DOHH2 (cell line): ENCODE measurements around the gene RYR2.

Experiments
- H3F3A ChIP-seq: fragments of 200-600 bp; sonication (generic), shearing (Covaris generic); 2 replicates; pipeline ENCODE4 v1.6.0; 2016; ENCODE audit warnings: antibody characterized with exemption, mild to moderate bottlenecking; ENCODE audit not compliant: control insufficient read depth, insufficient read depth
- H3K27ac ChIP-seq: fragments of 200-600 bp; sonication (generic); 2 replicates; pipeline ENCODE4 v1.5.1; 2014; ENCODE audit warnings: low read depth, mild to moderate bottlenecking, low read length, moderate library complexity
- H3K27me3 ChIP-seq: fragments of 200-600 bp; sonication (generic); 2 replicates; pipeline ENCODE4 v1.6.1; 2014; ENCODE audit warnings: mild to moderate bottlenecking, low read length, mixed read lengths; ENCODE audit not compliant: control insufficient read depth
- H3K36me3 ChIP-seq: fragments of 200-600 bp; sonication (generic); 2 replicates; pipeline ENCODE4 v1.6.1; 2014; ENCODE audit warnings: mild to moderate bottlenecking, low read length, moderate library complexity, mixed read lengths; ENCODE audit not compliant: control insufficient read depth
- H3K4me1 ChIP-seq: fragments of 200-600 bp; sonication (generic); 2 replicates; pipeline ENCODE4 v1.6.1; 2014; ENCODE audit warnings: mild to moderate bottlenecking, low read length, mixed read lengths; ENCODE audit not compliant: control insufficient read depth
- H3K4me2 ChIP-seq: fragments of 200-600 bp; sonication (generic); 2 replicates; pipeline ENCODE4 v1.6.0; 2014; ENCODE audit warnings: mild to moderate bottlenecking, low read length, moderate library complexity
- H3K4me3 ChIP-seq: fragments of 200-600 bp; sonication (generic); 2 replicates; pipeline ENCODE4 v1.5.1; 2014; ENCODE audit warnings: mild to moderate bottlenecking, low read length, mixed read lengths
- H3K79me2 ChIP-seq: fragments of 200-600 bp; sonication (generic); 2 replicates; pipeline ENCODE4 v1.6.1; 2014; ENCODE audit warnings: mild to moderate bottlenecking, low read length, mixed read lengths; ENCODE audit not compliant: control insufficient read depth
- H3K9me2 ChIP-seq: fragments of 200-600 bp; sonication (generic); replicated peaks from 2 replicates; pipeline ENCODE4 v1.6.1; 2014; ENCODE audit warnings: mild to moderate bottlenecking, low read length, mixed read lengths; ENCODE audit not compliant: control insufficient read depth
- H3K9me3 ChIP-seq: fragments of 200-600 bp; sonication (generic); 2 replicates; pipeline ENCODE4 v1.6.1; 2014; ENCODE audit warnings: antibody characterized with exemption, low read length, mixed read lengths; ENCODE audit not compliant: control insufficient read depth, insufficient read depth
- H4K20me1 ChIP-seq: fragments of 200-600 bp; sonication (generic); 2 replicates; pipeline ENCODE4 v1.6.0; 2014; ENCODE audit warnings: low read depth, mild to moderate bottlenecking, antibody characterized with exemption, low read length, moderate library complexity; ENCODE audit not compliant: control insufficient read depth, insufficient read depth
- EZH2phosphoT487 ChIP-seq: fragments of 200-600 bp; sonication (generic); IDR thresholded peaks from 2 replicates; pipeline ENCODE4 v1.6.1; 2017; ENCODE audit warnings: borderline replicate concordance, mild to moderate bottlenecking, antibody characterized with exemption, low read length, moderate library complexity, mixed read lengths
- TF ChIP-seq, protein P1 (sequence below): fragments of 200-600 bp; sonication (generic); IDR thresholded peaks from one replicate; pipeline ENCODE4 v1.5.1; 2014; ENCODE audit warnings: antibody characterized with exemption, mild to moderate bottlenecking, low read depth, low read length; ENCODE audit not compliant: poor library complexity, severe bottlenecking

The RYR2 gene

DNA sequence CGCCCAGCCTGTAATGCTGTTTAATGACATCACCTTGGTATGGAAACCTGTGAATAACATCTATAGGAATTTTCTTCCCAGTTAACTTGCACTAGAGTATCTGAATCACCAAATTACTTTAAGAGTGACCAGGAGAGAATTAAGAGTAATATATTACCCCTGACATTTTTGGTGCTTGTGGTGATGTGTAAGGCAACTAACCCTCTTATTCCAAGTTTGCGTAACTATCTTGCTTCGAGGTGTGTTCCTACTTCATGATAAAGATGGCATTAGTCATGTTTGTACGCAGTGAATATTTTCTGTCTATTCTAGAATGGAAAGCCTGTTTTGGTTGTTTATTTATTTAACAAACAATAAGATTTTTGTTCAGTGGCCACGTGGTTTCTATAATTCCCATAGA lies 717.4 kb downstream of the RYR2 start:
- no peaks in the 10 kb centered on the region for H4K20me1 ChIP-seq
- H3K36me3 ChIP-seq = no peaks in the 10 kb centered on the region
- no peaks in the 10 kb centered on the region for H3K79me2 ChIP-seq
- no peaks in the 10 kb centered on the region for H3K4me1 ChIP-seq
- no peaks in the 10 kb centered on the region for H3K9me3 ChIP-seq
- no peak overlapping the region for H3K4me3 ChIP-seq
- TF ChIP-seq, protein P1, sequence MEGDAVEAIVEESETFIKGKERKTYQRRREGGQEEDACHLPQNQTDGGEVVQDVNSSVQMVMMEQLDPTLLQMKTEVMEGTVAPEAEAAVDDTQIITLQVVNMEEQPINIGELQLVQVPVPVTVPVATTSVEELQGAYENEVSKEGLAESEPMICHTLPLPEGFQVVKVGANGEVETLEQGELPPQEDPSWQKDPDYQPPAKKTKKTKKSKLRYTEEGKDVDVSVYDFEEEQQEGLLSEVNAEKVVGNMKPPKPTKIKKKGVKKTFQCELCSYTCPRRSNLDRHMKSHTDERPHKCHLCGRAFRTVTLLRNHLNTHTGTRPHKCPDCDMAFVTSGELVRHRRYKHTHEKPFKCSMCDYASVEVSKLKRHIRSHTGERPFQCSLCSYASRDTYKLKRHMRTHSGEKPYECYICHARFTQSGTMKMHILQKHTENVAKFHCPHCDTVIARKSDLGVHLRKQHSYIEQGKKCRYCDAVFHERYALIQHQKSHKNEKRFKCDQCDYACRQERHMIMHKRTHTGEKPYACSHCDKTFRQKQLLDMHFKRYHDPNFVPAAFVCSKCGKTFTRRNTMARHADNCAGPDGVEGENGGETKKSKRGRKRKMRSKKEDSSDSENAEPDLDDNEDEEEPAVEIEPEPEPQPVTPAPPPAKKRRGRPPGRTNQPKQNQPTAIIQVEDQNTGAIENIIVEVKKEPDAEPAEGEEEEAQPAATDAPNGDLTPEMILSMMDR = no peak
- TF ChIP-seq EZH2phosphoT487 = no peak
- H3K27ac ChIP-seq = no peak overlapping the region
- H3K9me2 ChIP-seq = no peaks in the 10 kb centered on the region
- H3K27me3 ChIP-seq = no peaks in the 10 kb centered on the region
- H3F3A ChIP-seq = no peaks in the 10 kb centered on the region
- no peak overlapping the region for H3K4me2 ChIP-seq

DNA sequence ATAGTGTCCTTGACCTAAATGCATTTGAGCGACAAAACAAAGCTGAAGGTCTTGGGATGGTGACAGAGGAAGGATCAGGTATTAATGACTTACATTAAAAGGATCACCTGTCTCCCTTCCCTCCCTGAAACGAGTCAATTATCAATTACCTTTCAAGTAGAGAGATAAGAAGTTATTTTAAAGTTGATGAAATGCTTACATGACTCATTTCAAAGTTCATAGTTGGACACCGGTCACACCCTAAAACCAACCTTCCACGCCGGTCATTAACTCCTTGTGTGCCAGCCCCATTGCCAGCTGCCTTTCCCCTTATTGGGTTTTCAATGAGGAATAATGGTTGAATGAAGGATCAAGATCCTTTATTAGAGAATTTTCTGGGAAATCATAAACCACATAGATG lies 719.0 kb downstream of the RYR2 start:
- Histone ChIP-seq H3K4me1 (no peaks in the 10 kb centered on the region), H3K4me3 (no peak overlapping the region), H3K36me3 (no peaks in the 10 kb centered on the region), H4K20me1 (no peaks in the 10 kb centered on the region), H3K9me3 (no peaks in the 10 kb centered on the region), H3F3A (no peaks in the 10 kb centered on the region), H3K27me3 (no peaks in the 10 kb centered on the region), H3K4me2 (no peak overlapping the region), H3K27ac (no peak overlapping the region), H3K79me2 (no peaks in the 10 kb centered on the region), H3K9me2 (no peaks in the 10 kb centered on the region)
- no peak for TF ChIP-seq EZH2phosphoT487
- TF ChIP-seq, protein P1 = no peak

DNA sequence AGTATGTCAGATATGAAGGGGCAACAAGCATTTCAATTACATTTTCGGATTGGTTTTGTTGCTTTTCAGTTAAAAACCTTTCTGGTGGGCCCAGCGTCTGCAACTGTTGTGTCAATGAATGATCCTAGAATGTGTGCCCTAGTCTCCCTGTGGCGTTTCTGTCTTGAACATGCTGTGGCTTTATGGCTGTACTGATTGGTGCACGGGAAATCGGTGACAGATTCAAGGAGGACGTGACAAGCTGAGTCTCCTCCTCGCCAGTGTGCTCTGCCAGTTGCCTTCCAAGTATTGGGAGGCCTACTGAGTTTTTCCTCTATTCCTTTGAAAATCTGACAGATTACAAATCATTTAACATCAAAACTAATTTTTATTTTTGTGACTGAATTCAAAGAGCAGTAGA lies 721.2 kb downstream of the RYR2 start:
- no peaks in the 10 kb centered on the region for H3K27me3 ChIP-seq
- no peak overlapping the region for H3K4me3 ChIP-seq
- no peak overlapping the region for H3K27ac ChIP-seq
- no peaks in the 10 kb centered on the region for H3F3A ChIP-seq
- H3K9me2 ChIP-seq = no peaks in the 10 kb centered on the region
- no peaks in the 10 kb centered on the region for H3K4me1 ChIP-seq
- H3K9me3 ChIP-seq = no peaks in the 10 kb centered on the region
- H3K36me3 ChIP-seq = no peaks in the 10 kb centered on the region
- no peaks in the 10 kb centered on the region for H3K79me2 ChIP-seq
- no peak for TF ChIP-seq EZH2phosphoT487
- TF ChIP-seq, protein P1 = no peak
- no peaks in the 10 kb centered on the region for H4K20me1 ChIP-seq
- no peak overlapping the region for H3K4me2 ChIP-seq

DNA sequence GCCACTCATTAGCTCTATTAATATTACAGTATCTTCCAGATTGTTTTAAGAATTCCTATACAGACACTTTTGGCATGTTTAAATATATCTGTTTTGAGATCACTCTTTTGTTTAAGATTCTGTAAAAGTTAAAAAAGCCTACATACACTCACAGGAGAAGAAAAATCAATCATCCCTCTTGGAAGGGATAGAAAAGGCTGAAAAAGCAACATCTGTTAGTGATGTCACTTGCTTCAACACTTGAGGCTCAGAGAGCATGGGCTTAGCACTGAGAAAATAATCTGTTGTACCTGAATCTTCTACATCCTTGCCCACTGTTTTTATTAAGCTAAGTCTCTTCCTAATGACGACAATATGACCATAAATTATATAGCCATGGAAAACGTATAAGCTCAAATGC lies 721.8 kb downstream of the RYR2 start:
- H4K20me1 ChIP-seq = no peaks in the 10 kb centered on the region
- no peaks in the 10 kb centered on the region for H3K4me1 ChIP-seq
- no peak overlapping the region for H3K4me2 ChIP-seq
- H3K27ac ChIP-seq = no peak overlapping the region
- H3K79me2 ChIP-seq = no peaks in the 10 kb centered on the region
- no peaks in the 10 kb centered on the region for H3K9me2 ChIP-seq
- H3K36me3 ChIP-seq = no peaks in the 10 kb centered on the region
- TF ChIP-seq EZH2phosphoT487 = no peak
- TF ChIP-seq, protein P1 = no peak
- H3K9me3 ChIP-seq = no peaks in the 10 kb centered on the region
- no peaks in the 10 kb centered on the region for H3F3A ChIP-seq
- no peak overlapping the region for H3K4me3 ChIP-seq
- H3K27me3 ChIP-seq = no peaks in the 10 kb centered on the region
